Activated CD4-positive, alpha-beta T cell treated with anti-CD3 and anti-CD28 coated beads, Interleukin-2, amount 50 U/mL, for 48 hours (primary cell): Measurements from ENCODE around the gene ASPSCR1.
A peak's percentile ranks its signal among the peaks of the same experiment; 100 is the strongest.

Experiments used
- DNase-seq, 2 experiments: peaks; one replicate each; pipeline ENCODE4 v3.0.0-alpha.2; 2020

The ASPSCR1 gene

DNA sequence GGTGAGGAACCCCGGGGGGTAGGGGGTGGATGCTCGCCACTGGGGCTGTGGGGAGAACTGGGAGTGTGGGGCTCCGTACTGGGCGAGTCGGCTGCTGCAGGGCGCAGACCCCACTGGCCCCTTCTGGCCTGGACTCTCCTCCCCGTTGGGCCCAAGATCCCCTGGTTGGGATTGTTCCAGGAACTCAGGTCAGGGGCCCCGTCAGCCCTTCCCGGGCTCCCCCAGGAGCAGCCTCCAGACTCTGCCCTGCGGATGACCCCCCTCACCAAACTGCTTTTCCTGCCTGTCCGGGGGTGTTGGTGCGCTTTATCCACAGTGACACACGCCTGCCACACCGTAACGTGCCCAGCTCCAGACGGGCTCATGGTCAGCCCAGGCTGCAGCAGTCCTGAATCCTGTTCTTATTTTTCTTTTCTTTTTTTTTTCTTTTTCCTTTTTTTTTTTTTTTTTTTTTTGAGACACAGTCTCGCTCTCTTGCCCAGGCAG, 24.2 kb downstream of the ASPSCR1 start:
- no peak for DNase-seq

DNA sequence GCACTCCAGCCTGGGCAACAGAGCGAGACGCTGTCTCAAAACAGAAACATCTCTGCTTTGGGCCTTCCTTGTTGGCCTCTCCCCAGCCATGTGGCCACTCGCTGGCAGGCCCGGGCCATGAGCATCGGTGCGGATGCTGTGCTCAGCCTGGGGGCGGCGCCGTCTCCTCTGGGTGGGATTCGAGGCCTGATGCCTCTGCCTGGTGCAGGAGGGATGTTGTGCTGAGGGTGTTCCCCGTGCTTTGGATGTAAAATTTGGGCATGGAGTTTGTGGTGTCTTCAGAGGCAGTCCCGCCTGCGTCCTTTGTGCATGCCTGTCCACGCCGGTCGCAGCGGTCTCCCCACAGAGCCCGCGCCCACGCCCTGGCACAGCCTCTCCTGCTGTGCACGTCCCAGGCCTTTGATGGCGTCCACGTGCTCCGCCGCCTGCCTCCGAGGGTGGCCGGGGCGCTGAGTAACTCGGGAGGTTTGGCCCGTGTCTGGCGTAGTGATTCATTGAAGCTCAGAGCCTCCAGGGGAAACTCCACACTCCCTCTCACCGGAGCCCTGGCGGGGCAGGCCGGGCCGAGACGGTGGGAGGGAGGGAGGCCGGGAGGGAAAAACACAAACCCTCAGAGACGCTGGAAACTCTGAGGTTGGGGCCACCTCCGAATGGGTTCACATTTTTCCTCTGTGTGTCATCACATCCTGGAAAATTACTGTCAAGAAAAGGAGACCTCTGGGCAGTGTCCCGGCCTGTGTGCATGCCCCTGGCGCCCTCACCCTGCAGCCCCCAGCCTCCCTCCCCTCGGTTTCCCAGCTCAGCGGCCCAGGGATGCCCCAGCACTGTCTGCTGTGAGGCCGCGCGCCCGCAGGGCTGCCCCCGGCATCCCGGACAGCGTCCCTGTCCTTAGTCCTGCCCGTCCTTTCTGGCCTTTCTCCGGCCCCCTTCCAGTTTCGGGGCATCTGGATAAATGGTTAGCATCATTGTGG, 26.3 kb downstream of the ASPSCR1 start:
- peak; percentile 64 to 75 for DNase-seq

DNA sequence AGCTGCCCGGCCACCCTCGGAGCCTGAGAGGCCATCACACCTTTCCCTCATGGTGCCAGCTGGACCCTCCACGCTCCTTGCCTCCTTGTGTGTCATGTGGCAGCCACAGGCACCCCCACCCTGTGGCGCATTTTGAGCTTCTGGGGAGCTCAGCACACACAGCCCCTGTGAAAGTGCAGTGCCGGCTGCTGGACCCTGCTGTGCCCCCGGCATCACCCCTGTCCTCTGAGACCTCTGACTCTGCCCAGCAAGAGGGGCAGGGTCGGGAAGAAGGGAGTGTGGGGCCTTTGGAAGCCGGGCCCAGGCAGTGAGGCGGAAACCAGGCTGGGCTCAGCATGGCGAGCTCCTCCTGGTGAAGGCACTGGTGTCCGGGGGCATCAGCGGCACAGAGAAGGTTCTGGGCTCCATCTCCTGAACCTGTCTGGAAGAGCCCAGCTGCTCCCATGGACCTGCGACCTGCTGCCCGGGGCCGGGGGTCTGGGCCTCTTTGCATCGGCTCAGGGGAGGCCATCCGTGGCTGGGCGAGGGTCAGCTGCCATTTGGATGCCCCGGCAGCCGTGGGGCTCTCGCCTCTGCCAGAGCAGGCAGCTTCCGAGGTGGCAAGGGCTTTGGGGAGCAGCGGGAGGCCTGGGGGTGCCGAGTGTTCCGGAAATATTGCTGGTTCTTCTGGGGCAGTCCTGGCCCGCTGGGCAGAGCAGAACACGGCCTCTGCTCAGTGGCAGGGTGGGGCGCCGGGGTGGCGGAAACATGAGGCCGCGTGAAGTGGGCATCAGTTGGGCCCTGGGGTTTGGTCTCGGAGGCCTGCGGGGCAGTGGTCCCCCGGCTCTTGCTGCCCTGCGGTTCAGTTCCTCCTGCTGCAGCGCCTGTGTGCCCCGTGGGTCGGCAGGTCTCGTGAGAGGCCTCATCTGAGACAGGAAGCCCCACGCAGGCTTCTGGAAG, 27.4 kb downstream of the ASPSCR1 start:
- DNase-seq = no peak

DNA sequence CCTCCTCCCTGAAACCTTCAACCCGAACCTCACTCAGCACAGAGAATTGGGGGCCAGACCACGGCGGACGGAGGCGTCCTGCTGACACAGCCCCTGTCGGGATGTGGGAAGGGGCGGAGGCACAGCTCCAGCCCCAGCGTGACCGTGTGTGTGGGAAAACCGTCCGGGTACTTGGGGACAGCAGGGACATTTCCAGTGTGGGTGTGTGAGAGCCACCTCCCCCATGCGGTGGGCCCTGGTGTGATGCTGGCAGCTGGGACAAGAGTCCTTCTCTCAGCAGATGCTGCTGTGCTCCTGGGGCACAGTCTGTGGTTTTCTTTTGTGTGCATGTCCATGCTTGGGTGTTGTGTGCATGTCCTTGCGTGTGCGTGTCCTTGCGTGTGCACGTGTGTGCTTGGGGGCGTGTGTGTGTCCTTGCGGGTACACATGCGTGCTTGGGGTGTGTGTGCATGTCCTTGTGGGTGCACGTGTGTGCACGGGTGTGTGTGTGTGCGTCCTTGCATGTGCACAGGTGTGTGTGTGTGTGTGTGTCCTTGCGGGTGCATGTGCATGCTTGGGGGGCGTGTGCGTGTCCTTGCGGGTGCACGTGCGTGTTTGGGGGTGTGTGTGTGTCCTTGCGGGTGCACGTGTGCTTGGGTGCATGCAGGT, 28.4 kb downstream of the ASPSCR1 start:
- no peak for DNase-seq

DNA sequence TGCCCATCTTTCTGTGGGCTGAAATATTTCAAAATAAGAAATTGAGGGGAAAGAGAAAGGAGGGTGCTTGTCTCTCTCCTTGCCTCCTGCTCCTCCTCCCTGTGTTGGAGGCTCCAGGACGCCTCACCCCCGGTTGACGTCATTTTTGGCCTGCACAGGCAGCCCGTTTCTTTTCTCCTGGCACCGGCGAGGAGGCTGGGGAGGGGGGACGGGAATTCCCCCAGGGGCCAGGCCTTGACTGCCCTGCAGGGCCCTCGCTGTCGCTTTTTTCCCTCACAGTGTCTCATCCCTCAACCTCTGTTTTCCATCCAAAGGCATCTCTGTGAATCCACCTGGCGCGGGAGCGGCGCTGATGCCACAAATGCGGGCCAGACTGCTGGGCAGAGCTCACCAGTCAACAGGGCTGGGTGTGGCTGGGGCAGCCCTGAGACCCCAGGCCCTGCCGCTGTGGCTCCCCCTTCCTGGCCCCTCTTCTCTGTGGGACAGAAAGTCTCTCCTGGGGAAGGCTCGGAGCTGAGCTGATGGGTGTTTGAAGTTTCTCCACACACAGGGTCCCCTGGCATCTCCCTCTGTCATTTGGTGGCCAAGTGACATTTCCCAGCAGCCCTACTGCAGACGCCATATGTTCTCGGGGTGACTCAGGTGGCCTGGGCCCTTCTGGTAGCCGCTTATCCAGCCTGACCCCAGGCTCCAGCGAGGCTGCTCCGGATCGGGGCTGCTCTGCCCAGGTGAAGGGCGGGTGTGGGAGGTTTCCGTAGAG, 29.2 kb downstream of the ASPSCR1 start:
- no peak for DNase-seq

DNA sequence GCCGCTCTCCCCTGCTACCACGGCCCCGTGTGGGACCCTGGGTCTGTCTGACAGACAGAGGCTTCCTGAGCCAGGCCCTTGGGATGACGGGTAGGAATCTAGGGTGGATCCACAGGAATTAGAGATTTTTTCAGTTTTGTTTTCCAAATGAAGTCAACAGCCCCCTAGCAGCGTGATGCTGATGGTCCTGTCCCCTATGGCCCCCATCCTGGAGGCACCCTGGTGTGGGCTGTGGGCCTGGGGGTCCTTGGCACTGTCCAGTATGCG, 29.7 kb downstream of the ASPSCR1 start:
- no peak for DNase-seq

DNA sequence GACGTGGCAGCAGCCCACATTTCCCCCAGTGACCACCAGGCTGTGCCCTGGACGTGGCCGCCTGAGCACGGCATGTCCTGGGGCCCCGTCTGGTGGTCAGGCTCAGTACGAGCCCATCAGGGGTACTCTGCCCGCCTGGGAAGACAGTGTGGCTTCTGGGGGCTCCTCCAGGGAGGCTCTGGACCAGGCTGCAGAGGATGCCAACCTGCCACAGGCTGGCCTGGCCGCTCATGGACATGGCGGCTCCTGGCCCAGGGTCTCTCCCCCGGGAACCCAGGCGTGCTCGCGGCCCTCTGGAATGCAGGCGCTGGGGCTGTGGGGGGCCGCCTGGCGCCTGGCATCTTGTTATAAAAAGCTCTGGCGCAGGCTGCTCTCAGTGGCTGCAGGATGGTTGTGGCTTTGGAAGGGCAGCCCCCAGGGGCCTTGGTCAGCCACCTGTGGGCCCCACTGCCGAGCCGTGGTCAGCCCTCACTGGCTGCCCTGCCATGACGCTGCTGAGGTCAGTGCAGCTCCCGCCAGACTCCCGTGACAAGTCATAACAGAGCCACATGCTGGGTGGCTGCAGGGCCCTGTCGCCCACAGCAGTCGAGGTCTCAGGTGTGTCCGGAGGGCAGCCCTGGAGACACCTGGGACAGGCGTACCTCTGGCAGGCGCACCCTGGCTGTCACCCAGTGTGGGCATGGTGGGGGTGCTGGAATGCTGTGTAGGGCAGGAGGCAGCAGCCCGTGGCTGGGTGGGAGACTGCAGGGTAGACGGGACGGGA, 30.2 kb downstream of the ASPSCR1 start:
- no peak for DNase-seq

DNA sequence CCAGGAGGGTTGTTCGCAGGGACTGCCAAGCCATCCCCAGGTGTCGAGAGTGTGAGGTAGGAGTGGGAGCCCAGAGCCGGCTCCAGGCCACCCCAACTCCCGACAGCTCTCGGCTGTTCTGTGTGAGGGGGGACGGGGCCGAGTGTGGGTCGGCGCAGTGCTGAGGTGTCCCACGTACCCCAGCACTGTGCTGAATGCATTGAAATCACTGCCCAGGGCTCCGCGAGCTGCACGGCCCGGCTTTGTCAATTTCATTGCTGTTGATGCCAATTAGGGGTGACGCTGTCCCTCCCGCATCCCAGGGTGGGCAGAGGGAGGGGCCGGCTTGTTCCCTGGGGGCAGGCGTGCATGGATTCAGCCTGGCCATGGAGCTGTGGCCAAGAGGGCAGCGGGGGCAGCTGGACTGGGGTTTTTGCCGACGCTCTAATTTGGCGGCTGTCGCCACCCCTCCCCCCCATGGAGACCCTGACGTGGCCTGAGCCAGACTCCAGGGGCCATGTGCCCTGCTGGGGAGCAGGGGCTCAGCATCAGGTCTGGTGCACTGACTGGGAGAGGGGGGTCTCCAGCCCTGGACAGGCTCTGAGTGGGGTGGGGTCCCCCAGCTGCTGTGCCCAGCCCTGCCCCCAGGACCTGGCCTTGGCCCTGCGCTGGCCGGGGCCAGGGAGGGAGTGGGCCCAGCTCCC, 31.0 kb downstream of the ASPSCR1 start:
- no peak for DNase-seq

DNA sequence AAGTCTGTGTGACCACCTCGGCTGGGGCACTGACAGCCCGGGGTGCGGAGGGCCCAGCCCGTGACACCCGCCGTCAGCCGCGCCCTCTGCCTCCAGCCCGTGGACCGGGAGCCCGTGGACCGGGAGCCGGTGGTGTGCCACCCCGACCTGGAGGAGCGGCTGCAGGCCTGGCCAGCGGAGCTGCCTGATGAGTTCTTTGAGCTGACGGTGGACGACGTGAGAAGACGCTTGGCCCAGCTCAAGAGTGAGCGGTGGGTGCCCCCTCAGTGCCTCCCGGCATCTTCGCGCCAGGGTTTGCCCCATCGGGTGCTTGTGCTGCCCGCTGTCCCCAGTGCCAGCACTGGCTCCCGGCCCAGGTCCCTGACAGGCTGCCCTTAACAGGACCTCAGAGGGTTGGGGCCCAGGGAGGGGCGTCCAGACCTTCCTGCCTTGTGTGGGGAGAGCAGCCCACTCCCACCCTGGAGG, 31.5 kb downstream of the ASPSCR1 start:
- no peak for DNase-seq

DNA sequence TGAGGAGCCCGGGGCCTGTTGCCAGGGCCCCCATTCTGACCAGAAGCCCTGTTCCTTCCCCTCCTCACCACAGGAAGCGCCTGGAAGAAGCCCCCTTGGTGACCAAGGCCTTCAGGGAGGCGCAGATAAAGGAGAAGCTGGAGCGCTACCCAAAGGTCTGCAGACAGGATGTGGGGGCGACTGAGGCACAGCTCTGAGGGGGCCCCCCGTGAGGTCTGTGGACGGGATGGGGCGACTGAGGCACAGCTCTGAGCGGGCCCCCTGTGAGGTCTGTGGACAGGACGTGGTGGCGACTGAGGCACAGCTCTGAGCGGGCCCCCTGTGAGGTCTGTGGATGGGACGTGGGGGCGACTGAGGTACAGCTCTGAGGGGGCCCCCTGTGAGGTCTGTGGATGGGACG, 32.0 kb downstream of the ASPSCR1 start:
- DNase-seq = no peak

DNA sequence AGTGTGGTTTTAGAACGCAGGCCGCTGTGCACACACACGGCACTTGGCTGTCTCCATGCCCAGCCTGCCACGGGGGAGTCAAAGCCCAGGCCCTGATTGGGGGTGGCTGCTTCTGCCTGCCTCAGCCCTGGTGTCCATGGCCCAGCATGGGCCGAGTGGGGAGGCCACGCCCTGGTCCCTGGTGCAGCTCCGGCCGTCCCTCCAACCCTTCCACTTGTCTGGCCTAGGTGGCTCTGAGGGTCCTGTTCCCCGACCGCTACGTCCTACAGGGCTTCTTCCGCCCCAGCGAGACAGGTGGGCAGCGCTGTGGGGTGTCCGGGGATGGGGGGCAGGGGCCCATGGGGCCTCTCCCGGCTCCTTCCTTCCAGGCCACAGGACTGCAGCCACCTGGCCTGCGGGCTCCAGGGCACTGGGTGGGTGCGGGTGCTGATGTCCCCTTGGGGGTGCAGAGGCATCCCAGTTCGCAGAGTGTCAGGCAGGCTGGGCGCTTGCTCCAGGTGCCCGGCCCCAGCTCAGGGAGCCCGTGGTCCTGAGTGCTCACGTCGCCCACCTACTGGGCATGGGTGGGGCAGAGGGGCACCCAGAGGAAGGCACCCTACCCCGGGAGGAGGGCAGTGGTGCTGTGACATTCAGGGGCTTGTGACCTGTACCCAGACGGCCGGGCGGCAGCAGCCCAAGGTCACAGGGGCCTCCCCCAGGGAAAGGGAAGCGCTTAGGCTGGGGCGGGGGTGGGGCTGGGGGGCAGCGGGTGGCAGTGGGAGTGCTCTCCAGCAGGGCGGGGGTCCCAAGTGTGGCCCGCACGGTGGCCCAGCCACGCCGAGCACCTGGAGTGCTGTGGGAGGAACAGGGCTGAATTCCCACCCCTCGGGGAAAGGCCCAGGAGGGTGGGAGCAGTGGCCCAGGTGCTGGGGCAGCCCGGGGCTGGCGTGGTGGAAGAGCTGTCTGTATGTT, 33.4 kb downstream of the ASPSCR1 start:
- no peak for DNase-seq

DNA sequence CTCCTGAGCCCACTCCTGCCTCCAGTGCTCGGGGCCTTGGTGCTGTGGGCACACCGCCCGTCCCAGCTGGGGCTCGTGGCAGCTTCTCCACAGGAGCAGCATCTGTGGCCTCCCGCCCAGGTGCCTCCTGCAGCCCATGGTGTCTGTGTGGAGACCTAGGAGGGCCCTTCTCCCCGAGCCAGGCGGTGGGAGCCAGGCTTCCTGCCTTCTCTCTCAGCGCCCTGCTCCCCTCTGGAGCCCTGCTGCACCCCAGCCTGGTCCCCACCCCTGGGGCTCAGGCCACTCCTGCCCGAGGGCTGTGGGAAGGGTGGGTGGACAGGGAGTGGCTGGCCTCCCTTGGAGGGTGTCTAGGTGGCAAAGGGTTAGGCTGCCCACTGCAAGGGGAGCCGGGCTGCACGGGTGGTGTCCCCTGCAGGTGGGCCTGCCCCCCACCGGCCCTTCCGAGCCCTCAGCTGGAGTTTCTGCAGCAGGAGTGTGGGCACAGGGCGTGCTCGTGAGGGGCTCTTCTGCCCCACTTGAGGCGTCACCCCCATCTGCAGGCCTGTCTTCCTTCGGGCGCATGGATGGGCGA, 34.3 kb downstream of the ASPSCR1 start:
- no peak for DNase-seq

DNA sequence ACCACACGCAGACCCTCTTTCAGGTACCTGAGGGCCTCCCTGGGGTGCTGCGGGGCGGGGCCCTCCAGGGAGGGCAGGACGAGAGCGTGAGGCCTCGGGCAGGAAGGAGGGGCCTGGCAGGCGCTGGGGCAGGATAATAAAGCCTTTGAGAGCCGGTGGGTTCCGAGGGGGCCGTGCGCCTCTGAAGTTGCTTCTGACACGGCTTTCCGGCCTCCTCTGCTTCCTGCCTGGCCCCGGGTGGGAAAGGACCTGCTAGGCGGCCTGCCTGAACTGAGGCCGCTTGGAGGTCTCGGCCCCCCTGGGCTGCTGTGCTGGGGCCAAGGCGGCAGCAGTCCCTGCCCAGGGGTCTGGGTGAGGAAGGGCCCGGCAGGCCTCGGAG, 34.8 kb downstream of the ASPSCR1 start:
- no peak for DNase-seq

DNA sequence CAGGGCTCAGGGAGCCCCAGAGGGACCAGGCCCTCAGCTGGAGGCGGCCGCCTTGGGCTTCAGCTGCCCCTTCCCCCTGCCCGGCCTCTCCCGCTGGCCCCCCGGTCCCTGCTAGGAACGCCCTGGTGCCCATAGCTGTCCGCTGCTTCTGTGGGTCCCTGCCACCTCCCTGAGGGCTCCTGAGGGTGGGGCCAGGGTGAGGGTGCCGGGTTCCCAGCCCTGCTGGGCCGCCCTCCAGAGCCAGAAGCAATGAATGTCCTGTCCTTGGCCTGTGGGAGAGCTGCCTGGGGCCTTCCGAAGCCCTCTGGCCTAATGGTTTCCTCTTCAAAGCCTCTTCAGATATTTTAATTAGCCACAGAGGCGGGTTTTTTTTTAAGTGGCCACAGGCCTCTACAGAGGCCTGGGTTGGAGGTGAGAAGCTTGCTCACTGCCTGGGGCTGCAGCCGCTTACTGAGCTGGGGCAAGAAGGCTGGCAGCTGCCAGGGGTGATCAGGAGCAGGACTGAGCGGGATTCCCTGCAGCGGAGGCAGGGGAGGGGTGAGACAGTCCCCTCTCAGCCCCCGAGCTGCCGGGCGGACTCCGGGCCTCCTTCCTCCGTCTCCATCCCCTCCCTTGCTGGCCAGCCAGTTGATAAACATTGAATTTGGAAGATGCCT, 35.3 kb downstream of the ASPSCR1 start:
- DNase-seq = no peak

DNA sequence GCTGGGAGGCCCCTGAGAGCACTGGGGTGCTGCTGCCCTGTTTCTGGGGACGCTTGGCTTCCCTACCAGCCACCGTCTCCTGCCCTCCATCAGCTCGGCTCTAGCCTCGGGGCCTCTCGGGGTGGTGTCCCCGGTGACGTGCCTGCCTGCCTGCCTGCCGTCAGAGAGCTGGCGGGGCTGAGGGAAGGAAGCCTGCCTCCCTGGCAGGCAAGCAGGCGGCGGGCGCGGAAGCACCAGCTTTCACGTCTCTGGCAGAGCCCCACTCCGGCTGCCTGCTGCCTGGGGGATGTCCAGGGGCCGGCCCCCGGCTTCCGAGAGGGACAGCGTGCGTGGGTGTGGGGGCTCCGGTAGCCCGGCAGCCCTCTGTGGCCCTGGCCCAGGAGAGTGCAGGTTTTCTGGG, 35.9 kb downstream of the ASPSCR1 start:
- DNase-seq = no peak

DNA sequence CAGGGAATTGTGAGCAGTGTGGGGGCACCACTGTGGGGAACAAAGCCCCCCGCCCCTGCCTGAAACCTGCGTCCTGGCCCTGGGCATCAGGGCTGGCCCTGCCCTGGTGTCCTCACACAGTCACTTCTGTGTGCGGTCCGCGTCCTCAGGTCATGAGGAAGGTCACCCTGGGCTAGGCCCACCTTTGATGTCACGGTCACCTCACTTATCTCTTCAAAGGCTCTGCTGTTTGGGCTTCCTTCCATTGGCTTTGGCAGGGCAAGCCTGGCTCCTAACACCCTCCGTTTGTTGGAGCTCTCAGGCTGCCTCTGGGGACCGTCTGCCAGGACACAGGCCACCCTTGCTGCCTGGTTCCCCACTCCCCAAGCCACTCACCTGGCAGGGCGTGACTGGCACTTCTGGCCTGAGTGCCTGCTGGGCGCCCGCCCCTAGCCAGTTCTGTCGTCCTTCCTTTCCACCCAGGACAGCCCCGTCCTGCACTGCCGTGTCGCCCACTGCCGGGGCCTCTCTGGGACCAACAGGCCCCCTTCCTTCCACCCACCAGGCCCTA, 36.4 kb downstream of the ASPSCR1 start:
- DNase-seq = no peak

DNA sequence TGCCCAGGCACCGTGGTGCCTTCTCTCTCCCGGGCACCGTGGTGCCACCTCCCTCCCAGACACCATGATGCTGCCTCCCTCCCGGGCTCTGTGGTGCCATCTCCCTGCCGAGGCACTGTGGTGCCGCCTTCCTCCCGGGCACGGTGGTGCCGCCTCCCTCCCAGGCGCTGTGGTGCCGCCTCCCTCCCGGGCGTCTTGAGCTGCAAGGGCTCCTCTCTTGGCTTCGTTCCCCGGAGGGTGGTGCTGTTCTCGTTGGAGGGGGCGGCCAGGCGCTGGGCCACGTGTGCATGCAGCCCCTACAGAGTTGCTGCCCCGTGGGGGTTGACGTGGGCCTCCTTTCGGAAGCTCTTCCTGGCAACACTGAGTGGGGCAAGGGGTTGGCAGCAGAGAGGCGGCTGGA, 37.0 kb downstream of the ASPSCR1 start:
- DNase-seq = no peak

DNA sequence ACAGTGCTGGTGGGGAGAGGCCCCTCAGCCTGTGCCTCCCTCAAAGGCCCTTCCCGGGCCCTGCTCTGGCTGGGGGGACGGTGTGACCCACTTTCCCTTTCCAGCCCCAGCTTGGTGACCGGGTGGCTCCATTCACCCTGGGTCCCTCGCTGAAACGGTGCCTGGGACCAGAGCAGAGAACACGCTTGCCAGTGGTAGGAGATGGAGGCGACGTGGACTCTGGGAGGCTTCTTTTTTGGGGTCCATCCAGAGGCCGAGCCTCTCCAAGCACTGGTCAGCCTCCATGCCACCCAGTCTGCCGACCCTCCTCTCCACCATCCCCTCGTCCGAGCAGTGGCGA, 37.5 kb downstream of the ASPSCR1 start:
- no peak for DNase-seq
